OCI-LY3 (cell line): Measurements from ENCODE around the gene TOGARAM1.
A peak's percentile ranks its signal among the peaks of the same experiment; 100 is the strongest.

Experiments
- H2AFZ ChIP-seq: fragments of 200-600, 300-600 bp; shearing (Covaris generic); 2 replicates; pipeline ENCODE4 v1.6.0; 2014; ENCODE audit warnings: antibody characterized with exemption, low read depth, low read length
- H3K27ac ChIP-seq: fragments of 200-600, 300-600 bp; sonication (generic); 2 replicates; pipeline ENCODE4 v1.5.1; 2014; ENCODE audit warnings: mild to moderate bottlenecking, low read length, moderate library complexity, mixed read lengths
- H3K27me3 ChIP-seq: fragments of 200-600, 300-600 bp; sonication (generic); 2 replicates; pipeline ENCODE4 v1.6.1; 2014; ENCODE audit warnings: low read depth, low read length, mixed read lengths
- H3K36me3 ChIP-seq: fragments of 200-600, 300-600 bp; sonication (generic); replicated peaks from 2 replicates; pipeline ENCODE3; 2014; ENCODE audit warnings: low read depth, low read length, mixed read lengths
- H3K4me1 ChIP-seq: fragments of 300-600, 200-600 bp; sonication (generic); 2 replicates; pipeline ENCODE4 v1.6.1; 2014; ENCODE audit warnings: low read length, mixed read lengths
- H3K4me2 ChIP-seq: fragments of 200-600, 300-600 bp; sonication (generic); 2 replicates; pipeline ENCODE4 v1.6.1; 2014; ENCODE audit warnings: low read length, mixed read lengths
- H3K4me3 ChIP-seq: fragments of 300-600, 200-600 bp; sonication (generic); 2 replicates; pipeline ENCODE4 v1.5.1; 2014; ENCODE audit warnings: antibody characterized with exemption, mild to moderate bottlenecking, low read length, moderate library complexity
- H3K79me2 ChIP-seq: fragments of 300-600, 200-600 bp; shearing (Covaris generic); 2 replicates; pipeline ENCODE4 v1.6.1; 2014; ENCODE audit warnings: mild to moderate bottlenecking, low read length, mixed read lengths
- H3K9ac ChIP-seq: fragments of 300-600, 200-600 bp; shearing (Covaris generic); 2 replicates; pipeline ENCODE4 v1.6.0; 2014; ENCODE audit warnings: mild to moderate bottlenecking, low read length, moderate library complexity
- H3K9me3 ChIP-seq: fragments of 200-600, 300-600 bp; shearing (Covaris generic); 2 replicates; pipeline ENCODE4 v1.6.1; 2014; ENCODE audit warnings: low read length, mixed read lengths; ENCODE audit not compliant: insufficient read depth
- H4K20me1 ChIP-seq: fragments of 200-600, 300-600 bp; sonication (generic); 2 replicates; pipeline ENCODE4 v1.6.1; 2016; ENCODE audit warnings: low read length, mixed read lengths; ENCODE audit not compliant: insufficient read depth
- CTCF ChIP-seq: fragments of 200-600, 300-600 bp; sonication (generic); IDR thresholded peaks from 2 replicates; pipeline ENCODE4 v1.5.1; 2014; ENCODE audit warnings: antibody characterized with exemption, low read length, low read depth
- EZH2phosphoT487 ChIP-seq: fragments of 200-600 bp; shearing (Covaris generic); IDR thresholded peaks from 2 replicates; pipeline ENCODE4 v1.6.1; 2018; ENCODE audit warnings: antibody characterized with exemption, mixed run types, low read depth

The TOGARAM1 gene

GRCh38 chr14:44966601-44967336 is 4.8 kb downstream of the TOGARAM1 start:
- H3K4me3 ChIP-seq, result peak overlapping the region; percentile 16; the same call in 1 of the 2 replicates
- peaks cover 93% of the 10 kb centered on the region for H3K79me2 ChIP-seq
- peaks cover 18% of the 10 kb centered on the region for H3K9me3 ChIP-seq
- no peak for TF ChIP-seq EZH2phosphoT487
- 0 out of 2 replicates have a peak, but pooled peaks cover 3% of the 10 kb centered on the region for H4K20me1 ChIP-seq
- no peak overlapping the region for H2AFZ ChIP-seq
- H3K27me3 ChIP-seq, result no peaks in the 10 kb centered on the region
- peaks cover 20% of the 10 kb centered on the region; the same call in 1 of the 2 replicates for H3K4me1 ChIP-seq
- peak overlapping the region; percentile 33 for H3K4me2 ChIP-seq
- no peak overlapping the region for H3K9ac ChIP-seq
- H3K36me3 ChIP-seq, result peaks cover 52% of the 10 kb centered on the region
- H3K27ac ChIP-seq, result no peak overlapping the region

- TF ChIP-seq EZH2phosphoT487, result no peak
- TF ChIP-seq CTCF, result no peak
- 0 out of 2 replicates have a peak, but pooled peaks cover 2% of the 10 kb centered on the region for H4K20me1 ChIP-seq
- H3K9ac ChIP-seq, result no peak overlapping the region
- H3K36me3 ChIP-seq, result peaks cover 58% of the 10 kb centered on the region
- H3K4me2 ChIP-seq, result no peak overlapping the region
- no peak overlapping the region for H3K4me3 ChIP-seq
- H3K27ac ChIP-seq, result no peak overlapping the region
- H3K79me2 ChIP-seq, result peaks cover 98% of the 10 kb centered on the region
- H3K9me3 ChIP-seq, result peaks cover 16% of the 10 kb centered on the region
- H3K4me1 ChIP-seq, result peaks cover 21% of the 10 kb centered on the region; the same call in 1 of the 2 replicates
- H3K27me3 ChIP-seq, result no peaks in the 10 kb centered on the region
- H2AFZ ChIP-seq, result no peak overlapping the region
Measured at GRCh38 chr14:44968714-44969113, 6.7 kb downstream of the TOGARAM1 start.

- no peak for TF ChIP-seq EZH2phosphoT487
- TF ChIP-seq CTCF, result no peak
- no peak overlapping the region for H3K27ac ChIP-seq
- peaks cover 98% of the 10 kb centered on the region for H3K79me2 ChIP-seq
Measured at GRCh38 chr14:44970907-44971306, 8.9 kb downstream of the TOGARAM1 start.

GRCh38 chr14:44971459-44971858 is 9.5 kb downstream of the TOGARAM1 start:
- Histone ChIP-seq H4K20me1 (no peaks in the 10 kb centered on the region), H3K27ac (peak overlapping the region; percentile 16; the same call in 1 of the 2 replicates), H3K9me3 (peaks cover 17% of the 10 kb centered on the region), H3K4me1 (peaks cover 17% of the 10 kb centered on the region; the same call in 1 of the 2 replicates), H3K4me2 (0 out of 2 replicates have a peak overlapping the region, but pooled peaks have one; percentile 25), H3K36me3 (peaks cover 53% of the 10 kb centered on the region), H3K4me3 (peak overlapping the region; percentile 7; the same call in 1 of the 2 replicates), H3K27me3 (no peaks in the 10 kb centered on the region), H3K79me2 (peaks cover 98% of the 10 kb centered on the region), H3K9ac (no peak overlapping the region), H2AFZ (no peak overlapping the region)
- TF ChIP-seq EZH2phosphoT487 (no peak), CTCF (no peak)

More at GRCh38 chr14:44970907-44971306, 8.9 kb downstream of the TOGARAM1 start:
- Histone ChIP-seq H3K9ac (no peak overlapping the region), H3K9me3 (peaks cover 17% of the 10 kb centered on the region), H2AFZ (no peak overlapping the region), H3K4me2 (no peak overlapping the region), H4K20me1 (no peaks in the 10 kb centered on the region), H3K4me3 (no peak overlapping the region), H3K27me3 (no peaks in the 10 kb centered on the region), H3K36me3 (peaks cover 53% of the 10 kb centered on the region), H3K4me1 (peaks cover 17% of the 10 kb centered on the region; the same call in 1 of the 2 replicates)
